Measurements from ENCODE around the gene ATG16L1.

ATG16L1 gene

GRCh38 chr2:233266481-233266880 is 15.0 kb downstream of the ATG16L1 start:
- H3K36me3 ChIP-seq (ENCODE audit: control insufficient read depth in 1 of 2, insufficient read depth in 2 of 2, low read depth in 1 of 2, low read length in 2 of 2) = peaks cover 45 to 96% of the 10 kb centered on the region in 2 experiments
- H3K4ac ChIP-seq (ENCODE audit: low read depth in 1 of 2, low read length in 2 of 2) = no peak overlapping the region
- no peak overlapping the region for H4K8ac ChIP-seq (ENCODE audit: low read length)
- H2BK120ac ChIP-seq (ENCODE audit: low read depth, low read length) = no peak overlapping the region
- H3K9me3 ChIP-seq (ENCODE audit: control insufficient read depth, low read length) = no peaks in the 10 kb centered on the region
- H2BK5ac ChIP-seq (ENCODE audit: low read depth, low read length, poor library complexity, severe bottlenecking) = no peak overlapping the region
- no peak overlapping the region for H3K9ac ChIP-seq (ENCODE audit: low read length)
- no peak overlapping the region for H3K4me3 ChIP-seq (ENCODE audit: insufficient read depth in 1 of 2, low read depth in 1 of 2, low read length in 2 of 2)
- H3K18ac ChIP-seq (ENCODE audit: low read depth in 1 of 2, low read length in 2 of 2) = no peak overlapping the region
- H2AK5ac ChIP-seq (ENCODE audit: low read length, severe bottlenecking) = no peak overlapping the region
- no peak overlapping the region for H4K91ac ChIP-seq (ENCODE audit: low read length)
- H3K27ac ChIP-seq (ENCODE audit: low read length, poor library complexity, severe bottlenecking) = no peak overlapping the region
- H2BK12ac ChIP-seq (ENCODE audit: low read length in 2 of 2) = no peak overlapping the region
- H2BK15ac ChIP-seq (ENCODE audit: low read depth, poor library complexity, severe bottlenecking) = no peak overlapping the region
- H2AFZ ChIP-seq (ENCODE audit: low read depth, low read length) = no peak overlapping the region
- no peaks in the 10 kb centered on the region for H3K4me1 ChIP-seq (ENCODE audit: control insufficient read depth, insufficient read depth, low read depth, low read length)
- no peak overlapping the region for H3K4me2 ChIP-seq (ENCODE audit: low read length, poor library complexity, severe bottlenecking)
- H3K23ac ChIP-seq (ENCODE audit: low read length in 2 of 2) = no peak overlapping the region
- peaks cover 29% of the 10 kb centered on the region for H3K79me1 ChIP-seq (replicated peaks; ENCODE audit: low read length, poor library complexity, severe bottlenecking)
- WGBS = 93% methylated on average over 3 of the region's 4 CpGs
- no peak for DNase-seq
- H3K27me3 ChIP-seq (ENCODE audit: control insufficient read depth in 1 of 2, insufficient read depth in 1 of 2, low read length in 2 of 2) = no peaks in the 10 kb centered on the region
- H3K14ac ChIP-seq (ENCODE audit: low read length in 2 of 2) = no peak overlapping the region

DNA sequence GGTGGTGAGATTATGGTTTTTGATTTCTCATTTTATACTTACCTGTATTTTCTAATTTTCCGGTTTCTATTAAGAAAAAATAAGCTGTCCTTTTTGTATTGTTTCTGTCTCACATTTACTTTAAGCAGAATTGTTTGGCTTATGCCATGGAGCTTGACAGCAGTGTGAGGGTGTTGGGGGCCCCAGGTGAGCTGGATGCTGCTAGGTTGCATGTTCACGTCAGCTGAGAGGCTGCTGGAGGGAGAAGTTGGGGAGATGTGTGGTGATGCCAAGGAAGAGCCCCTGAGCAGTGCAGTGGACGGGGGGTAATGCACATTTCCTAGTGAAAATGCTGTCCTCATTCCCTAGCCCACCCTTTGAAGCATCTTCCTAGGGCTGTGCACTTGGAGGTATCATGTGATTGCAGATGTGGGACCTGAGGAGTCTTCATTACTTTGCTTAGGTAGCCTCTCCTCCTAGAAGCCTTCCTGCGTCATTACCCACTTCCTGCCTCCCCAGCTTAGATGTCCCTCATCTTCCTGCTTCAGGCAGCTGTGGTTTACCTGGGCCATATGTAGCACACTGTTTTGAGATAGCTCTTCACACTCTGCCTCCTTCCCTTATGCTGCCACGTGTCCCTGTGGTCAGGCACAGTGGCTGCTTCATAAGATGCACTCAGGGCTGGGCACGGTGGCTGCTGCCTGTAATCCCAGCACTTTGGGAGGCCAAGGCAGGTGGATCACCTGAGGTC is 16.2 kb downstream of the ATG16L1 start:
- H3K23ac ChIP-seq (ENCODE audit: low read length in 2 of 2) = peak overlapping the region in 1 of 2 experiments; percentile 18
- H2BK12ac ChIP-seq (ENCODE audit: low read length in 2 of 2) = no peak overlapping the region
- no peak overlapping the region for H2AFZ ChIP-seq (ENCODE audit: low read depth, low read length)
- no peak overlapping the region for H3K18ac ChIP-seq (ENCODE audit: low read depth in 1 of 2, low read length in 2 of 2)
- no peak overlapping the region for H3K4me2 ChIP-seq (ENCODE audit: low read length, poor library complexity, severe bottlenecking)
- H3K14ac ChIP-seq (ENCODE audit: low read length in 2 of 2) = no peak overlapping the region
- no peak overlapping the region for H2BK5ac ChIP-seq (ENCODE audit: low read depth, low read length, poor library complexity, severe bottlenecking)
- 91% methylated on average over 4 of the region's 6 CpGs for WGBS
- peaks cover 35 to 96% of the 10 kb centered on the region in 2 experiments for H3K36me3 ChIP-seq (ENCODE audit: control insufficient read depth in 1 of 2, insufficient read depth in 2 of 2, low read depth in 1 of 2, low read length in 2 of 2)
- H2AK5ac ChIP-seq (ENCODE audit: low read length, severe bottlenecking) = no peak overlapping the region
- no peak overlapping the region for H2BK120ac ChIP-seq (ENCODE audit: low read depth, low read length)
- no peak overlapping the region for H2BK15ac ChIP-seq (ENCODE audit: low read depth, poor library complexity, severe bottlenecking)
- no peak overlapping the region for H3K4me3 ChIP-seq (ENCODE audit: insufficient read depth in 1 of 2, low read depth in 1 of 2, low read length in 2 of 2)
- H3K9ac ChIP-seq (ENCODE audit: low read length) = no peak overlapping the region
- no peak overlapping the region for H3K27ac ChIP-seq (ENCODE audit: low read length, poor library complexity, severe bottlenecking)
- H3K27me3 ChIP-seq (ENCODE audit: control insufficient read depth in 1 of 2, insufficient read depth in 1 of 2, low read length in 2 of 2) = no peaks in the 10 kb centered on the region
- peaks cover 18% of the 10 kb centered on the region for H3K79me1 ChIP-seq (replicated peaks; ENCODE audit: low read length, poor library complexity, severe bottlenecking)
- H3K9me3 ChIP-seq (ENCODE audit: control insufficient read depth, low read length) = no peaks in the 10 kb centered on the region
- no peak overlapping the region for H3K4ac ChIP-seq (ENCODE audit: low read depth in 1 of 2, low read length in 2 of 2)
- no peak overlapping the region for H4K91ac ChIP-seq (ENCODE audit: low read length)
- no peak overlapping the region for H4K8ac ChIP-seq (ENCODE audit: low read length)
- no peaks in the 10 kb centered on the region for H3K4me1 ChIP-seq (ENCODE audit: control insufficient read depth, insufficient read depth, low read depth, low read length)
- no peak for DNase-seq

DNA sequence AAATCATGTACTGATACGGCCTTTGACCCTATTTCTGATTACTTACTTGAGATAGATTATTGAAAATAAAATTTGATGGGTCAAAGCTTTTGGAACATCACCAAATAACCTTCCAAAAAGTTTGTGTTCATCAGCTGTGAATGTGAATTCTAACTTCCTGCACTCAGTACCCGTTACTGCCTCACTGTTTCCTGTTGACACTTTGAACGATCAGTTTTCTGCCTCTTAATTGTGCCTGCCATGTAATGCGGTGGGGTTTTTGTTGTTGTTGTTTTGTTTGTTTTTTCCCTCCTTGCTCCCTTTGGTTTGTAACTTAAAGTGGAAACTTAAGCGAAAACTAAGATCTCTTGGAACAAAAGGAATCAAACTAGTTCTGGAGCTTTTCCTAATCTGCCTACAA is 18.9 kb downstream of the ATG16L1 start:
- no peaks in the 10 kb centered on the region for H3K27me3 ChIP-seq (ENCODE audit: control insufficient read depth in 1 of 2, insufficient read depth in 1 of 2, low read length in 2 of 2)
- DNase-seq = no peak
- H3K9me3 ChIP-seq (ENCODE audit: control insufficient read depth, low read length) = no peaks in the 10 kb centered on the region
- H3K4ac ChIP-seq (ENCODE audit: low read depth in 1 of 2, low read length in 2 of 2) = no peak overlapping the region
- no peak overlapping the region for H3K4me2 ChIP-seq (ENCODE audit: low read length, poor library complexity, severe bottlenecking)
- H2BK5ac ChIP-seq (ENCODE audit: low read depth, low read length, poor library complexity, severe bottlenecking) = no peak overlapping the region
- no peak overlapping the region for H2BK12ac ChIP-seq (ENCODE audit: low read length in 2 of 2)
- H3K4me1 ChIP-seq (ENCODE audit: control insufficient read depth, insufficient read depth, low read depth, low read length) = no peaks in the 10 kb centered on the region
- no peak overlapping the region for H3K14ac ChIP-seq (ENCODE audit: low read length in 2 of 2)
- no peak overlapping the region for H2BK15ac ChIP-seq (ENCODE audit: low read depth, poor library complexity, severe bottlenecking)
- H3K79me1 ChIP-seq (replicated peaks; ENCODE audit: low read length, poor library complexity, severe bottlenecking) = peaks cover 12% of the 10 kb centered on the region
- H2BK120ac ChIP-seq (ENCODE audit: low read depth, low read length) = no peak overlapping the region
- H3K27ac ChIP-seq (ENCODE audit: low read length, poor library complexity, severe bottlenecking) = no peak overlapping the region
- peaks cover 29 to 97% of the 10 kb centered on the region in 2 experiments for H3K36me3 ChIP-seq (ENCODE audit: control insufficient read depth in 1 of 2, insufficient read depth in 2 of 2, low read depth in 1 of 2, low read length in 2 of 2)
- H3K4me3 ChIP-seq (ENCODE audit: insufficient read depth in 1 of 2, low read depth in 1 of 2, low read length in 2 of 2) = no peak overlapping the region
- no peak overlapping the region for H3K9ac ChIP-seq (ENCODE audit: low read length)
- H2AK5ac ChIP-seq (ENCODE audit: low read length, severe bottlenecking) = no peak overlapping the region
- no peak overlapping the region for H4K91ac ChIP-seq (ENCODE audit: low read length)
- WGBS = 83% methylated on average over 4 of the region's 5 CpGs
- no peak overlapping the region for H3K23ac ChIP-seq (ENCODE audit: low read length in 2 of 2)
- no peak overlapping the region for H4K8ac ChIP-seq (ENCODE audit: low read length)
- H3K18ac ChIP-seq (ENCODE audit: low read depth in 1 of 2, low read length in 2 of 2) = no peak overlapping the region
- no peak overlapping the region for H2AFZ ChIP-seq (ENCODE audit: low read depth, low read length)

DNA sequence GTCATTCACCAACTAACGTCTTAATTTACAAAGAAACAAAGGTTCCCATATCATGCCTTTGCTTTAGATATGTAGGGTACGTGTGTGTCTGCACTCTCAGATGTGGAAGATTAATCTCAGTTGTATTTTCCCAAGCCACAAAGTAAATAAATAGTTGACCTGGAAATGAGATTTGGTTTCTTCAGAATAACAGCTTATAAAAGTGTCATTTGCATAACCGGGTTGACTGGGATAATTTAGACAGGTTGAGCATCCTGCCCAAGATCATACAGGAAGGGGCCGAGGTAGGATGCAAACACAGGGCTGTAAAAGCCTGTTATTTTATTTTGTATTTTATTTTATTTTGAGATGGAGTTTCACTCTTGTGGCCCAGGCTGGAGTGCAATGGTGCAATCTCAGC is 19.5 kb downstream of the ATG16L1 start:
- Histone ChIP-seq H3K4ac (ENCODE audit: low read depth in 1 of 2, low read length in 2 of 2) (no peak overlapping the region), H2BK15ac (ENCODE audit: low read depth, poor library complexity, severe bottlenecking) (no peak overlapping the region), H2AFZ (ENCODE audit: low read depth, low read length) (no peak overlapping the region), H3K9ac (ENCODE audit: low read length) (no peak overlapping the region), H3K9me3 (ENCODE audit: control insufficient read depth, low read length) (no peaks in the 10 kb centered on the region), H2AK5ac (ENCODE audit: low read length, severe bottlenecking) (no peak overlapping the region), H2BK5ac (ENCODE audit: low read depth, low read length, poor library complexity, severe bottlenecking) (no peak overlapping the region), H3K14ac (ENCODE audit: low read length in 2 of 2) (no peak overlapping the region), H3K79me1 (replicated peaks; ENCODE audit: low read length, poor library complexity, severe bottlenecking) (peaks cover 13% of the 10 kb centered on the region), H2BK12ac (ENCODE audit: low read length in 2 of 2) (no peak overlapping the region), H4K91ac (ENCODE audit: low read length) (no peak overlapping the region), H3K36me3 (ENCODE audit: control insufficient read depth in 1 of 2, insufficient read depth in 2 of 2, low read depth in 1 of 2, low read length in 2 of 2) (peaks cover 32 to 97% of the 10 kb centered on the region in 2 experiments), H2BK120ac (ENCODE audit: low read depth, low read length) (no peak overlapping the region), H4K8ac (ENCODE audit: low read length) (no peak overlapping the region), H3K4me2 (ENCODE audit: low read length, poor library complexity, severe bottlenecking) (no peak overlapping the region), H3K27ac (ENCODE audit: low read length, poor library complexity, severe bottlenecking) (no peak overlapping the region), H3K4me1 (ENCODE audit: control insufficient read depth, insufficient read depth, low read depth, low read length) (no peaks in the 10 kb centered on the region), H3K18ac (ENCODE audit: low read depth in 1 of 2, low read length in 2 of 2) (no peak overlapping the region), H3K4me3 (ENCODE audit: insufficient read depth in 1 of 2, low read depth in 1 of 2, low read length in 2 of 2) (no peak overlapping the region), H3K23ac (ENCODE audit: low read length in 2 of 2) (no peak overlapping the region), H3K27me3 (ENCODE audit: control insufficient read depth in 1 of 2, insufficient read depth in 1 of 2, low read length in 2 of 2) (no peaks in the 10 kb centered on the region)
- 91% methylated on average over 2 of the region's 4 CpGs for WGBS
- no peak for DNase-seq
